ENCODE data around the gene ZBTB7C. TPM values are rescaled to one million over a fixed set of nuclear protein-coding genes. Genes with fewer than 3 reads are reported as not detected.
"Not testable (repeated sequence)": the region's sequence is repeated elsewhere in the genome, so short reads cannot be mapped to it uniquely, and the experiment has no call there.

The ZBTB7C gene
- total RNA-seq, 2 experiments from 2014 or later = 0.04 to 0.06 TPM

- ChIA-PET CTCF (no interaction called here), POLR2A (no interaction called here)
Observed at GRCh38 chr18:48308755-48309575, 100.2 kb downstream of the ZBTB7C start.

- ChIA-PET POLR2A (no interaction called here), CTCF (no interaction called here)
Observed at GRCh38 chr18:48308027-48308635, 101.1 kb downstream of the ZBTB7C start.

GRCh38 chr18:48306838-48307237, 102.3 kb downstream of the ZBTB7C start:
- ChIA-PET POLR2A (no interaction called here), CTCF (no interaction called here)

- POLR2A ChIA-PET = no interaction called here
- CTCF ChIA-PET = no interaction called here
Observed at GRCh38 chr18:48304906-48305693, 104.1 kb downstream of the ZBTB7C start.

GRCh38 chr18:48303883-48304282, 105.3 kb downstream of the ZBTB7C start:
- CTCF ChIA-PET = no interaction called here

GRCh38 chr18:48302736-48303135, 106.4 kb downstream of the ZBTB7C start:
- CTCF ChIA-PET = no interaction called here

More at GRCh38 chr18:48303883-48304282, 105.3 kb downstream of the ZBTB7C start:
- POLR2A ChIA-PET = no interaction called here

GRCh38 chr18:48300463-48300961, 108.7 kb downstream of the ZBTB7C start:
- ChIA-PET CTCF (no interaction called here), POLR2A (no interaction called here)

More at GRCh38 chr18:48302736-48303135, 106.4 kb downstream of the ZBTB7C start:
- POLR2A ChIA-PET = no interaction called here

- CTCF ChIA-PET = no interaction called here
- POLR2A ChIA-PET = no interaction called here
Observed at GRCh38 chr18:48297139-48297538, 112.0 kb downstream of the ZBTB7C start.

- POLR2A ChIA-PET = no interaction called here
- CTCF ChIA-PET = no interaction called here
Observed at GRCh38 chr18:48296581-48296980, 112.6 kb downstream of the ZBTB7C start.

- ChIA-PET CTCF (no interaction called here), POLR2A (no interaction called here)
Observed at GRCh38 chr18:48295586-48296311, 113.4 kb downstream of the ZBTB7C start.

GRCh38 chr18:48294899-48295585, 114.1 kb downstream of the ZBTB7C start:
- ChIA-PET CTCF (no interaction called here), POLR2A (no interaction called here)

GRCh38 chr18:48293954-48294898, 115.0 kb downstream of the ZBTB7C start:
- ChIA-PET POLR2A (no interaction called here), CTCF (no interaction called here)

GRCh38 chr18:48292782-48293424, 116.3 kb downstream of the ZBTB7C start:
- POLR2A ChIA-PET = no interaction called here
- CTCF ChIA-PET = no interaction called here

- ChIA-PET POLR2A (no interaction called here), CTCF (no interaction called here)
Observed at GRCh38 chr18:48292229-48292628, 117.0 kb downstream of the ZBTB7C start.

- POLR2A ChIA-PET = no interaction called here
- CTCF ChIA-PET = no interaction called here
Observed at GRCh38 chr18:48290162-48290926, 118.8 kb downstream of the ZBTB7C start.

- ChIA-PET POLR2A (no interaction called here), CTCF (no interaction called here)
Observed at GRCh38 chr18:48284743-48285142, 124.4 kb downstream of the ZBTB7C start.

GRCh38 chr18:48284011-48284410, 125.2 kb downstream of the ZBTB7C start:
- POLR2A ChIA-PET, CTCF ChIA-PET: not testable (repeated sequence)
